K562 (cell line): ENCODE data around the gene EID2. TPM values are rescaled to one million over a fixed set of nuclear protein-coding genes. Genes with fewer than 3 reads are reported as not detected.
A peak's percentile ranks its signal among the peaks of the same experiment; 100 is the strongest.

ENCODE experiments used
- ATAC-seq: fragments of 200-7000 bp; cut with Tn5 transposase; 3 replicates; pipeline ENCODE4 v1.9.1; 2020; ENCODE audit warnings: moderate library complexity
- BruUV-seq: library from RNA; stranded (reverse); fragments of 400-500 nt; replicated peaks from 2 replicates; lab custom pipeline; 2021; lab: Mats Ljungman, UMichigan
- CTCF ChIA-PET: fragments of 300-600 bp; formaldehyde crosslinking; extraction: SDS; loops from one replicate; lab custom pipeline; 2021; ENCODE audit warnings: low intra/inter-chr PET ratio; lab: Yijun Ruan, JAX
- POLR2A ChIA-PET: fragments of 300-600, 350-650 bp; sonication (Branson Sonifier 250); formaldehyde crosslinking; extraction: SDS; loops from one replicate; lab custom pipeline; 2021; ENCODE audit warnings: antibody characterized with exemption, inconsistent platforms; lab: Yijun Ruan, JAX
- DNase-seq, 4 experiments: peaks; one replicate each; pipeline versions ENCODE4 v3.0.0 to v3.0.0-alpha.2; 2011 to 2018; ENCODE audit warnings: low spot score in 3 of 4, mixed read lengths in 3 of 4; ENCODE audit errors: extremely low read depth in 1 of 4
- FAIRE-seq: peaks from 2 replicates; lab custom pipeline; 2011; peaks lifted over from hg19 to GRCh38; lab: Jason Lieb, UNC
- H2AFZ ChIP-seq: 2 replicates; pipeline ENCODE4 v1.6.0; 2011; ENCODE audit warnings: low read depth, low read length, control low read depth, inconsistent platforms
- H3K27ac ChIP-seq: fragments of 200-600 bp; 3 replicates; pipeline ENCODE4 v1.8.0; 2011; ENCODE audit warnings: low read depth, mild to moderate bottlenecking, control low read depth, inconsistent platforms, low read length, moderate library complexity, mixed read lengths; ENCODE audit errors: extremely low read depth
- H3K27me3 ChIP-seq, 2 experiments: fragments of 300-600 bp in 1 of 2; 2 replicates in 1 of 2; 3 replicates in 1 of 2; pipeline versions ENCODE4 v1.6.0 to v1.8.0; 2011; ENCODE audit warnings: inconsistent platforms in 2 of 2, low read length in 2 of 2, mild to moderate bottlenecking in 1 of 2, mixed read lengths in 1 of 2, moderate library complexity in 1 of 2; ENCODE audit not compliant: control insufficient read depth in 2 of 2, insufficient read depth in 2 of 2
- H3K36me3 ChIP-seq: fragments of 300-600 bp; 3 replicates; pipeline ENCODE4 v1.8.0; 2011; ENCODE audit warnings: mild to moderate bottlenecking, low read length, inconsistent platforms; ENCODE audit not compliant: control insufficient read depth, insufficient read depth
- H3K4me1 ChIP-seq, 2 experiments: fragments of 200-600 bp in 1 of 2; replicated peaks in 1 of 2; 2 replicates in 1 of 2; 3 replicates in 1 of 2; pipeline versions ENCODE4 v1.5.1 to v1.8.0; 2011; ENCODE audit warnings: inconsistent platforms in 2 of 2, low read length in 2 of 2, mild to moderate bottlenecking in 1 of 2, mixed read lengths in 1 of 2, moderate library complexity in 1 of 2; ENCODE audit not compliant: control insufficient read depth in 2 of 2, insufficient read depth in 2 of 2
- H3K4me2 ChIP-seq: 2 replicates; pipeline ENCODE4 v1.6.1; 2011; ENCODE audit warnings: low read length, control low read depth, inconsistent platforms, mixed read lengths; ENCODE audit not compliant: insufficient read depth
- H3K4me3 ChIP-seq: fragments of 200-600 bp; sonication (generic), shearing (Covaris generic); 2 replicates; pipeline ENCODE4 v1.5.1; 2016; ENCODE audit warnings: control low read depth, inconsistent platforms
- H3K79me2 ChIP-seq: fragments of 200-600 bp; 3 replicates; pipeline ENCODE4 v1.8.0; 2011; ENCODE audit warnings: low read length, inconsistent platforms; ENCODE audit not compliant: control insufficient read depth, insufficient read depth
- H3K9ac ChIP-seq, 2 experiments: 2 replicates each; pipeline versions ENCODE4 v1.6.0 to v1.6.1; 2011; ENCODE audit warnings: low read depth in 2 of 2, low read length in 2 of 2, control low read depth in 1 of 2, inconsistent platforms in 1 of 2, mild to moderate bottlenecking in 1 of 2, mixed read lengths in 1 of 2; ENCODE audit not compliant: insufficient read depth in 1 of 2
- H3K9me1 ChIP-seq: one replicate; pipeline ENCODE4 v1.6.0; 2011; ENCODE audit warnings: inconsistent platforms, mild to moderate bottlenecking, low read length, moderate library complexity; ENCODE audit not compliant: control insufficient read depth, insufficient read depth
- H3K9me3 ChIP-seq: replicated peaks from 2 replicates; pipeline ENCODE4 v1.5.1; 2011; ENCODE audit warnings: low read depth, low read length, inconsistent platforms; ENCODE audit not compliant: control insufficient read depth, insufficient read depth
- H4K20me1 ChIP-seq: replicated peaks from 2 replicates; pipeline ENCODE4 v1.6.1; 2011; ENCODE audit warnings: low read length, inconsistent platforms, mixed read lengths; ENCODE audit not compliant: control insufficient read depth, insufficient read depth
- BCOR ChIP-seq: fragments of 450-650 bp; IDR thresholded peaks from 2 replicates; pipeline ENCODE4 v1.6.1; 2016
- MBD1 ChIP-seq: fragments of 250-450 bp; sonication (Bioruptor Pico); IDR thresholded peaks from 2 replicates; pipeline ENCODE4 v1.8.0; 2022; ENCODE audit warnings: inconsistent platforms
- MLX ChIP-seq, 2 experiments: fragments of 450-650 bp in 1 of 2; sonication (generic) in 1 of 2; formaldehyde crosslinking; conservative IDR thresholded peaks; 2 replicates each; pipeline versions ENCODE4 v1.4.0 to v1.8.1; 2020 to 2022; ENCODE audit warnings: mild to moderate bottlenecking in 1 of 2, missing genetic modification reagents in 1 of 2
- RBM25 ChIP-seq: fragments of 200-400 bp; formaldehyde crosslinking; IDR thresholded peaks from 2 replicates; pipeline ENCODE4 v1.6.1; 2018; ENCODE audit warnings: low read length, low read depth, moderate library complexity; ENCODE audit not compliant: severe bottlenecking
- SMC3 ChIP-seq: conservative IDR thresholded peaks from 2 replicates; pipeline ENCODE4 v1.6.1; 2011; ENCODE audit warnings: low read depth, low read length, improper control_type of control experiment; ENCODE audit not compliant: insufficient read depth
- ZNF121 ChIP-seq: sonication (generic); formaldehyde crosslinking; conservative IDR thresholded peaks from 2 replicates; pipeline ENCODE4 v1.8.0; 2022; ENCODE audit warnings: missing genetic modification reagents
- WGBS: fragments of 100-300 bp; shearing (Covaris generic); methylation state at CpG from one replicate; pipeline ENCODE4 v1.1.6; 2016; ENCODE audit warnings: low coverage, mixed read lengths; ENCODE audit not compliant: insufficient coverage; ENCODE audit errors: missing lambda C conversion rate; 5-methylcytosine and 5-hydroxymethylcytosine counted together
- in situ Hi-C: fragments of 300-500 bp; cut with MboI; formaldehyde crosslinking; loops from 4 replicates; pipeline ENCODE4 v1.15.0; 2018; ENCODE audit warnings: inconsistent platforms, mixed read lengths
- intact Hi-C: fragments of 100-400 bp; cut with micrococcal nuclease; formaldehyde crosslinking; loops from 2 replicates; pipeline ENCODE4 v1.14.2; 2022
- polyA plus RNA-seq, 8 experiments: library from polyadenylated mRNA; depleted of rRNA in 4 of 8; stranded (reverse) in 5 of 8; unstranded in 3 of 8; fragments of >200 nt; fragmentation: Nextera tagmentation in 2 of 8; fragmentation: Illumina TruSeq in 1 of 8; extraction: Ambion mirVana in 2 of 8; extraction: Trizol in 1 of 8; gene quantifications; 2 replicates each; pipeline versions ENCODE4 v1.2.1 to v1.2.3, GENCODE V29; 2011 to 2014; ENCODE audit warnings: inconsistent platforms in 1 of 8, missing spikeins in 1 of 8
- total RNA-seq, 7 experiments: library from RNA; depleted of rRNA in 6 of 7; stranded (reverse); fragments of >200 nt in 6 of 7; fragmentation: Illumina TruSeq in 2 of 7; extraction: Trizol in 2 of 7; gene quantifications; 2 replicates each; pipeline versions ENCODE4 v1.2.1 to v1.2.3, GENCODE V29; 2011 to 2021; ENCODE audit warnings: low replicate concordance in 1 of 7

EID2 gene
- total and polyA plus RNA-seq, 9 of the 15 experiments (the other 6 are each of a cell fraction or from before 2014, with no cell fraction given), result 2.5 to 18.5 (median 11.3) TPM

DNA sequence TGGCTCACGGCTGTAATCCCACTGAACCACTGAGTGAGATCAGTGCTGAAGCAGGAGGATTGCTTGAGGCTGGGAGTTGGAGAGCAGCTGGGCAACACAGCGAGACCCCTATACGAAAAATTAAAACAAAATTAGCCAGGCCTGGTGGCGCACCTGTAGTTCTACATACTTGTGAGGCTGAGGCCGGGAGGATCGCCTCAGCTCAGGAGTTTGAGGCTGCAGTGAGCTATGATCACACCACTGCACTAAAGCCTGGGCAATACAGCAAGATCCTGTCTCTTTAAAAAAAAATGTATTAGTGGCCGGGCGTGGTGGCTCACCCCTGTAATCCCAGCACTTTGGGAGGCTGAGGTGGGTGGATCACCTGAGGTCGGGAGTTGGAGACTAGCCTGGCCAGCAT is 31.3 kb downstream of the EID2 start:
- WGBS, result 72% methylated on average over 9 of the region's 9 CpGs
- Histone ChIP-seq H2AFZ (no peak overlapping the region), H3K27me3 (no peaks in the 10 kb centered on the region), H3K4me1 (peaks cover 9 to 28% of the 10 kb centered on the region in 2 experiments), H3K9ac (no peak overlapping the region), H3K27ac (no peak overlapping the region), H3K4me3 (no peak overlapping the region), H3K4me2 (no peak overlapping the region), H3K36me3 (no peaks in the 10 kb centered on the region), H3K9me3 (no peaks in the 10 kb centered on the region), H3K9me1 (no peaks in the 10 kb centered on the region), H3K79me2 (no peaks in the 10 kb centered on the region), H4K20me1 (no peaks in the 10 kb centered on the region)
- DNase-seq (no peak), FAIRE-seq (no peak), ATAC-seq (no peak)
- no TSS peak for BruUV-seq
- intact Hi-C loops, result no loop called here
- POLR2A ChIA-PET, result interaction anchor here (0.7 to 1.6 kb wide), 4 partner anchors 10 to 73 kb away, joined by 3 to 5 read pairs (median 4); partner anchors contain the start of genes DLL3, RPS16 and TIMM50
- in situ Hi-C loops, result no loop called here
- peak; percentile 92 for TF ChIP-seq ZNF121 (CRISPR knock-in tag)
- no peak for TF ChIP-seq SMC3
- TF ChIP-seq MLX (CRISPR knock-in tag; conservative IDR thresholded peaks at IDR 0.05), result no peak
- 0 out of 2 replicates have a peak, but pooled peaks have one; percentile 28 for TF ChIP-seq BCOR
- TF ChIP-seq MBD1 (CRISPR knock-in tag), result no peak
- TF ChIP-seq RBM25, result peak; percentile 22
- TF ChIP-seq, all 486 proteins: peak for 3
- CTCF ChIA-PET, result no interaction called here
